Measurements from ENCODE around the gene AHRR.
A peak's percentile ranks its signal among the peaks of the same experiment; 100 is the strongest.

Gene AHRR

DNA sequence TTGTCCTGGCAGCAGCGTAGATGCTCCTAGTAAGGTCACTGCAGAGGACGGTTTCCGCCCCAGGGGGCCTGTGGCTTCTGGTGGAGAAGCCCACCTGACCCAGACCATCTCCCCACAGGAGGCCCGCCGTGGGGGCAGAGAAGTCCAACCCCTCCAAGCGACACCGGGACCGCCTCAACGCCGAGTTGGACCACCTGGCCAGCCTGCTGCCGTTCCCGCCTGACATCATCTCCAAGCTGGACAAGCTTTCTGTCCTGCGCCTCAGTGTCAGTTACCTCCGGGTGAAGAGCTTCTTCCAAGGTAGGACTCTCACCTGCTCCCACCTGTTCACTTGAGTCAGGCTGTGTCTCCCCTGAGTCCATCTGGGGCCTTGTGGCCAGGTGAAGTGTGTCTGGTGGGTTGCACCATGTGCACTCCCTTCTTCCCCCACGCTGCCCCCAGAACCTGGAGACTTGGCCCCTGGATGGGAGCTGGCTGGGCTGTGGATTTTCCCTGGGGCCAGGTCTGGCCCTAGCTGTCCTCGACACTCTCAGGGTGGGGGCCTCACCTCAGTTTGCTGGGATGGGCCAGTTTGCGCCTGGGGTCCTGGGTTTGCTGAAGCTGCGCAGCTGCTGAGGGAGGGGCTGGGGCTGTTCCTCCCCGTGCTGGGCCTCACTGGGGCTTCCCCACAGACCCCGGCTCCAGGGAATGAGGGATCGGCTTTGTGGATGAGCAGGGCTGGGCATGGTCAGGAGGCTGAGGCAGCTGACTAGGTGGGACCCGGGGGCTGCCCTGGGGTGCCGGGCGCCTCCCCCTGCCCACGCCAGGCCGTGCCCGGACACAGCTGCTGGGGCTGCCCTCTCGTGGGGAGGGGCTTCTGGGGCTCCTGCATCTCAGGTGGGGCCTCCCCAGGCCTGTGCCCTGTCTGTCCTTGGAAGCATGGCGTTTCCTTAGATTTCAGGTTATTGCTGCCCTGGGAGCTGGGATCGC, 32.4 kb downstream of the AHRR start:
- Histone ChIP-seq H3K36me3 (no peaks in the 10 kb centered on the region), H3K4me1 (peaks cover 31% of the 10 kb centered on the region), H3K27ac (no peak overlapping the region), H3K27me3 (no peaks in the 10 kb centered on the region), H3K9me3 (peaks cover 6% of the 10 kb centered on the region; the same call in 1 of the 2 replicates), H3K4me2 (peak overlapping the region; percentile 44), H3K9ac (0 out of 2 replicates have a peak overlapping the region, but pooled peaks have one; percentile 34), H4K20me1 (no peaks in the 10 kb centered on the region), H3K4me3 (no peak overlapping the region)
- TF ChIP-seq Cebpa-rat (IDR thresholded peaks at IDR 0.05): no peak

DNA sequence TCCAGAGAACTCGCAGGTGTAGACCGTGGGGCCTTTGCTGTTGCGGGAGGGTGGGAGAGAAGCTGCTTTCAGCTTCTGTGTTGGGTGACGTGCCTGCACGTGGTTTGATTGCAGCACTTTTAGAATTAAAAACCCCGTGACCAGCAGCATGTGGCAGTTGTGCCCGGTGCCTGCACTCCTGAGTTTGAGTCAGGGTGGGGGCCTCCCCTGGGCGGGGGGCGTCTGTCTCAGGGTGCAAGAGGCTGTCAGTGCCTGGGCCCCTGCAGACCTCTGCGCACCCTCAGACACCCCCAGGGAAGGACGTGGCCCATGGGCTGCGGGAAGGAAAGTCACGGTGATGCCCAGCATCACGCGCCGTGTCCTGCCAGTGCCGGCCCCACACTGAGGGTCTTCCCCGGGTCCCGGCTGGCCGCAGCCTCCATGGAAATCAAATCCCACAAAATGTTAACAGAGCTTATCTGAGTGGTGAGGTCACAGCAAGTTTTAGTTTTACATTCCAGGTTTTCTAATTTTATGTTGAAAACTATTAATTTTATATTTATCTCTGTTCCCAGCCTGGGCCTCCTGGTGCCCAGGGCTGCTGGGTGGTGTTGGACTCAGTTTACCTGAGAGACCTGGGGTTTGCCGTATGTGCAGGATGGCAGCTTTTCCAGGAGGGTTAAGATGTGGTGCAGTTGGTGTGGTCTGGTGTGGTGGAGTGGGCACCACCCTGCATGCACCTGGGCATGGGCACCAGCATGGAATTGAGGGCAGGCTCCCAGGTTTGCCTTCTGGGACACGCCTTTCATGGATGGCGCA, 33.3 kb downstream of the AHRR start:
- Histone ChIP-seq H3K4me3 (no peak overlapping the region), H3K4me1 (peaks cover 31% of the 10 kb centered on the region), H4K20me1 (no peaks in the 10 kb centered on the region), H3K4me2 (peak overlapping the region; percentile 44), H3K9ac (0 out of 2 replicates have a peak overlapping the region, but pooled peaks have one; percentile 34), H3K27me3 (no peaks in the 10 kb centered on the region), H3K27ac (no peak overlapping the region), H3K9me3 (peaks cover 6% of the 10 kb centered on the region; the same call in 1 of the 2 replicates), H3K36me3 (no peaks in the 10 kb centered on the region)
- TF ChIP-seq Cebpa-rat (IDR thresholded peaks at IDR 0.05): no peak

DNA sequence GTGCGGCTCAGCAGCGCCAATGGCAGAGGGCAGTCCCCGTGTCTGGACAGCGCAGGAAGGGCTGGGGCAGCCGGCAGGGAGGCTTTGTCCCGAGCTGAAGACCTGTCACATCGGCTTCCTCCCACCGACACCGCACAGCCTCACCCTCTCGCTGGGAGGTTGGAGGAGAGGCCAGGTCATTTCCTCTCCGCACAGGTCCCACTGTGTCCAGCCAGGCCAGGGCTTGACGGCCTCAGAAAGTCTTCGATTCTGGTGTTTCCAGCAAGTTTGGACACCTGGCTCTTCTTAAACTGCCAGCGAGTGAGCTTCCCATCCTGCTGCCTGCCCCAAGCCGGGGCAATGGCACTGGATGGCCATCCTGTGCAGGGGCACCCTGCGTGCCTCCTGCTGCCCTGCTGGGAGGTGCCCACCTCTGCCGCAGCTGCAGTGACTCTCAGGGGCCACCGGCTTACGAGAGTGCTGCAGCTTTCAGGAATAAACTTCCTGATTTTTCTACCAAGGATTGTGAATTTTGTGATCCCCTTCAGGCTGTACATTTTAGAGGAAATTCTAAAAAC, 33.9 kb downstream of the AHRR start:
- Histone ChIP-seq H4K20me1 (no peaks in the 10 kb centered on the region), H3K27me3 (no peaks in the 10 kb centered on the region), H3K4me3 (no peak overlapping the region), H3K27ac (no peak overlapping the region), H3K9me3 (peaks cover 6% of the 10 kb centered on the region; the same call in 1 of the 2 replicates), H3K9ac (no peak overlapping the region), H3K4me1 (peaks cover 31% of the 10 kb centered on the region), H3K36me3 (no peaks in the 10 kb centered on the region), H3K4me2 (no peak overlapping the region; the same call in 1 of the 2 replicates)
- no peak for TF ChIP-seq Cebpa-rat (IDR thresholded peaks at IDR 0.05)

DNA sequence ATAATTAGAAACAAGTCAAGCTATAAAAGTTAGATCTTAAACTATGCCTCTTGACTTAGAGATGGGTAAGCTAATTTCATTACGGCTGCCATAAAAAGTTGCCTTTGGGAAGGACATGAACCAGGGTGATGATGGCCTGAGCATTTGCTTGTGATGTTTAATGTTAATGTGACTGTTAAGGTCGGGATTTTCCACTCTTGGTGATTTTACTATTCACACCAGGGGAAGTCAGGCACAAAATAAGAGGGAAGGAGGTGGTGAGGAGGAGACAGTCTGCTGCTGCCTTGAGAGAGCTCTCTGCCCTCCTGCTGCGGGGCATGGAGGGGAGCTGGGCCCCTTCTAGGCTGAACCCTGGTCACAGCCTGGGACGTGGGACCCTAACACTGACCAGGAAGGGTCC, 34.4 kb downstream of the AHRR start:
- Histone ChIP-seq H3K36me3 (no peaks in the 10 kb centered on the region), H3K9me3 (peaks cover 5% of the 10 kb centered on the region; the same call in 1 of the 2 replicates)

DNA sequence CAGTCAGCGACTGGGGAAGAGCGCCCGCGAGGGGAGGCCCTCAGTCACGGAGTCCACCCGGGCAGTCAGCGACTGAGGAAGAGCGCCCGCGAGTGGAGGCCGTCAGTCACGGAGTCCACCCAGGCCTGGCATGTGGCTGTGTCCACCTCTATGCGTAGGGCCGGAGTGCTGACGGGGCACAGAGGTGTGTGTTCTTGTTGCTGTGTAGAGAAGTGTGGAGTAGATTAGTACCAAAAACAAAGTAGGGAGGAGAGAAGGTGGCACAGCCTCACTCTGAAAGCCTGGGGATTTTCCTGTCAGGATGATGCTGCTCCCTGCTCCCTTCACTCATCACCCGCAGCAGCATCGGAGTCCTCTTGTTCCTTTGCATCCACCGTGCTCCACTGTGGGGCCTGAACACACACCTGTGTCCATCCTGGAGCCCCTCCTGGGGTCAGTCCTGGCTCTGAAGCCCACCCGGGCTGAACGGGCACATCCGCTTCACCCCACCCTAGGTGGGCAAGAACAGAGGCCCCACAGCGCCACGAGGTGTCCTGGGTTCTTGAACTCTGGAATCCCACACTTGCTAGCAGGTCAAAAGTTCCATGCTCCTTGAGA, 37.9 kb downstream of the AHRR start:
- H3K27me3 ChIP-seq: no peaks in the 10 kb centered on the region
- H3K9ac ChIP-seq: no peak overlapping the region
- H3K4me2 ChIP-seq: no peak overlapping the region
- H3K36me3 ChIP-seq: peaks cover 10% of the 10 kb centered on the region; the same call in 1 of the 2 replicates
- H3K27ac ChIP-seq: no peak overlapping the region
- TF ChIP-seq Cebpa-rat (IDR thresholded peaks at IDR 0.05): no peak
- H3K4me1 ChIP-seq: peaks cover 12% of the 10 kb centered on the region
- H4K20me1 ChIP-seq: no peaks in the 10 kb centered on the region
- H3K4me3 ChIP-seq: no peak overlapping the region
- H3K9me3 ChIP-seq: peaks cover 18% of the 10 kb centered on the region

More for the DNA sequence above, 34.4 kb downstream of the AHRR start:
- Histone ChIP-seq H3K4me1 (peaks cover 31% of the 10 kb centered on the region), H3K4me2 (no peak overlapping the region), H3K9ac (no peak overlapping the region), H3K27ac (no peak overlapping the region), H3K27me3 (no peaks in the 10 kb centered on the region), H4K20me1 (no peaks in the 10 kb centered on the region), H3K4me3 (no peak overlapping the region)
- TF ChIP-seq Cebpa-rat (IDR thresholded peaks at IDR 0.05): no peak

DNA sequence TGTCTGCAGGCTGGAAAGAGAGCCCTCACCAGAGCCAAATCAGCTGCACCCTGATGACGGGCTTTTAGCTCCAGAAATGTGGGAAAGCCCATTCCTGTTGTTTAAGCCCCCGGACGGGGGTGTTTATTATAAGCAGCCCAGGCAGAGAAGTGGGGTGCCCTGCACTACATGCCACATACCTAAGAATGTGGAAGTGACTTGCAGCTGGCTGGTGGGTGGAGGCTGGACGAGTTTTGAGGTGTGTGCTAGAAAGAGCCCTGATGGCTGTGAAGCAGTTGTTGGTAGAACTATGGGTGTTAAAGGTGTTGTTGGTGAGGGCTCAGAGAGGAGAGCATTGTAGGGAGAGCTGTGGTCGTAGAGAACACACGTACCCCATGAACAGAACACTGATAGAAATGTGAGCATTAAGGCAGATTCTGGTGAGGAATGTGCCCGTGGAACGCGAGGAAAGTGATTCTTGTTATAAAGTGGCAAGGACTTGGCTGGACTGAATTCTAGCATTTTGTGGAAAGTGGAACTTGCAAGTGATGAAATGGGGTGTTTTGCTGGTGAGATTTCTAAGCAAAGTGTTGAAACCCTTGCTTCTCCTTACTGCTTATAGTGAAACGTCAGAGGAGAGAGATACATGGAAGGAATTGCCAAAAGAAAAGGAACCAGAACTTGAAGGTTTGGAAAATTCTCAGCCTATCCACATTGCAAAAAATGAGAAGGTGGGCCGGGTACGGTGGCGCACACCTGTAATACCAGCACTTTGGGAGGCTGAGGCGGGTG, 38.9 kb downstream of the AHRR start:
- Histone ChIP-seq H3K9me3 (peaks cover 21% of the 10 kb centered on the region), H3K27me3 (no peaks in the 10 kb centered on the region), H3K9ac (no peak overlapping the region), H3K4me3 (no peak overlapping the region), H3K36me3 (peaks cover 10% of the 10 kb centered on the region; the same call in 1 of the 2 replicates), H3K4me2 (no peak overlapping the region), H3K27ac (no peak overlapping the region), H3K4me1 (peaks cover 1% of the 10 kb centered on the region; the same call in 1 of the 2 replicates), H4K20me1 (no peaks in the 10 kb centered on the region)
- no peak for TF ChIP-seq Cebpa-rat (IDR thresholded peaks at IDR 0.05)

DNA sequence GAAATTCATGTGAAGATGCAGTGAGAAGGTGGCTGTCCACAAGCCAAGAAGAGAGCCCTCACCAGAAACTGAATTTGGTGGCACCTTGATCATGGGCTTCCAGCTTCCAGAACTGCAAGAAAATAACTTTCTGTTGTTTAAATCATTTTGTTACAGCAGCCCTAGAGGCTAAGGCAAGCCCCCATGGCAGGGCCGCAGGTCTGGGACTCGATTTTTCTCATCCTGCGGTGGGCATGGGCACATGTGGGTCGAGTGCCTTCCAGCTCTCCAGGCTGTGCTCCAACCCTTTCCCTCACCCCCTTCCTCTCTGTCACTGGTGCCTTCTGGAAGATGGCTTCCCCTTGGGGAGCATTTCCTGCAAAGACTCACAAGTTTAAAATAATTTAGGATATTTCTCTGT, 40.7 kb downstream of the AHRR start:
- H3K4me3 ChIP-seq: no peak overlapping the region
- no peak overlapping the region for H3K27ac ChIP-seq
- TF ChIP-seq Cebpa-rat (IDR thresholded peaks at IDR 0.05): no peak
- peaks cover 10% of the 10 kb centered on the region; the same call in 1 of the 2 replicates for H3K36me3 ChIP-seq
- H3K27me3 ChIP-seq: no peaks in the 10 kb centered on the region
- peaks cover 37% of the 10 kb centered on the region for H3K9me3 ChIP-seq
- H3K9ac ChIP-seq: no peak overlapping the region
- peaks cover 7% of the 10 kb centered on the region for H3K4me1 ChIP-seq
- H3K4me2 ChIP-seq: no peak overlapping the region
- H4K20me1 ChIP-seq: no peaks in the 10 kb centered on the region

DNA sequence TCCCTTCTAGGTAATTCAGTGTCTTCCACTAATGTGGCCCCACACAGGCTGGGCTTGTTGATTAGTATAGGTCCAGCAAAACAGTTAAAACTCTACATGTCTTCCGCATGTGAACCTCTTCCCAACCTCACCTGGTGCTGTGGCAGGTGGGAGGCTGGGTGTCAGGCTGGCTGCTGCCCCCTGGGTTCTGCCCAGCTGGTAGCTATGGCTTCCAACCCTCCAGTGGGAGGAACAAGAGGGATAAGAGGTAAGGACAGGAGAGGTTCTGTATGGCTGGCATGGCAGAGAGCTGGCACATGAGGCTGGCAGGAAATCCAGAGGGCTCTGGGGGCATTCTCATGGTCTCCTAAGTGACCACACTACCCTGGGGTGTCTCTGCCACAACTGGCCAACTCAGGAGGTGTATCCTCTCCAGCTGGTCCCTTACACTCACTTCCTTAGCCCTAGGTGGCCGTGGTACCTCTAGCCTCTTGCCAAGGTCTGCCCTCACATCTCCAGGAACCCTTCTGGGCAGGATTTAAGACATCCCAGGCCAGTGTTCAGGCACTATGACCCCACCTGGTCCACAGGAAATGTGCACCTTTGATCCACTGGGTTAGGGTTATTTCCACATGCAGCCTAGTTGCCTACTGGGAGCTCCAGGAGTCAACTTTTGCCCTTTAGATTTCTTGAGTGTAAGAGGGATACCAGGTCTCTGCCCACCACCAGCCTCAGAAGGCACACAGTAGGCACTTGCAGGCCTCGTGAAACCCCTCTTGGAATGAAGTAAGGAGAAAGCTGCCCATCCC, 41.7 kb downstream of the AHRR start:
- Histone ChIP-seq H3K4me2 (no peak overlapping the region), H3K27me3 (no peaks in the 10 kb centered on the region), H3K9ac (no peak overlapping the region), H3K27ac (no peak overlapping the region), H3K9me3 (peaks cover 37% of the 10 kb centered on the region), H3K36me3 (peaks cover 10% of the 10 kb centered on the region; the same call in 1 of the 2 replicates), H3K4me1 (peaks cover 17% of the 10 kb centered on the region), H4K20me1 (no peaks in the 10 kb centered on the region), H3K4me3 (no peak overlapping the region)
- no peak for TF ChIP-seq Cebpa-rat (IDR thresholded peaks at IDR 0.05)

All from BLaER1 (cell line).